Upper lobe of left lung (tissue), 4 donors: ENCODE results near the gene KRT2.

Experiments used
- EP300 ChIP-seq, 4 donors: sonication (generic); formaldehyde crosslinking; IDR thresholded peaks; one replicate each; pipeline ENCODE4 v1.5.1; 2017; ENCODE audit warnings: antibody characterized with exemption in 4 of 4, control low read depth in 2 of 4
- POLR2A ChIP-seq, 4 donors: fragments of 450-650 bp; IDR thresholded peaks; one replicate each; pipeline ENCODE4 v1.5.1; 2016 to 2017; ENCODE audit warnings: antibody characterized with exemption in 4 of 4, mild to moderate bottlenecking in 2 of 4
- TF ChIP-seq, protein P1 (sequence below), 6 experiments: fragments of 450-650 bp in 4 of 6; fragments of 200-600 bp in 2 of 6; sonication (generic) in 2 of 6; IDR thresholded peaks; one replicate each; pipeline ENCODE4 v1.5.1; 2016 to 2019; ENCODE audit warnings: antibody characterized with exemption in 6 of 6

DNA sequence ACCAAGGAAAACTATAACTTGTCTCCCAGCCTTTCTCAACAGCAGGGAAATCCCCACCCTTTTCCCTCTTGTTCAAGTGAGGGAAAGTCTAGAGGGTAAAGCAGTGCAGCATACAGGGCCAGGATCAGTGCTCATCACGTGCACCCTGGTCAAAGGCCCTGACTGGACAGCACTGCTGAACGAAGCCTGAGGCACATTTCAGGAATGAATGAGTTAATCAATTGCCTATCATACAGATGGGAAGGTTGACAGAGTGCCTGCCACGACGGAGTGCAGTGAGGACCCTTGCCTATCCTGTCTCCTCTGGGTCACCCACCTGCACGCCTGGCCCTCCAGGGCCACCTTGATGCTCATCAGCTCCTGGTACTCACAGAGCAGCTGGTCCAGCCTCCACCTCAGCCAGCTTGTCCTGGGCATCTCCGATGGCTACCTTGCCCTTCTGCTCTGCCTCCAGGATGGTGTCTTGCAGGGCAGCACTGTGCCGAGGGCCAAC, 22.0 kb downstream of the KRT2 start:
- TF ChIP-seq, protein P1, sequence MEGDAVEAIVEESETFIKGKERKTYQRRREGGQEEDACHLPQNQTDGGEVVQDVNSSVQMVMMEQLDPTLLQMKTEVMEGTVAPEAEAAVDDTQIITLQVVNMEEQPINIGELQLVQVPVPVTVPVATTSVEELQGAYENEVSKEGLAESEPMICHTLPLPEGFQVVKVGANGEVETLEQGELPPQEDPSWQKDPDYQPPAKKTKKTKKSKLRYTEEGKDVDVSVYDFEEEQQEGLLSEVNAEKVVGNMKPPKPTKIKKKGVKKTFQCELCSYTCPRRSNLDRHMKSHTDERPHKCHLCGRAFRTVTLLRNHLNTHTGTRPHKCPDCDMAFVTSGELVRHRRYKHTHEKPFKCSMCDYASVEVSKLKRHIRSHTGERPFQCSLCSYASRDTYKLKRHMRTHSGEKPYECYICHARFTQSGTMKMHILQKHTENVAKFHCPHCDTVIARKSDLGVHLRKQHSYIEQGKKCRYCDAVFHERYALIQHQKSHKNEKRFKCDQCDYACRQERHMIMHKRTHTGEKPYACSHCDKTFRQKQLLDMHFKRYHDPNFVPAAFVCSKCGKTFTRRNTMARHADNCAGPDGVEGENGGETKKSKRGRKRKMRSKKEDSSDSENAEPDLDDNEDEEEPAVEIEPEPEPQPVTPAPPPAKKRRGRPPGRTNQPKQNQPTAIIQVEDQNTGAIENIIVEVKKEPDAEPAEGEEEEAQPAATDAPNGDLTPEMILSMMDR (IDR thresholded peaks at IDR 0.05) = no peak
- TF ChIP-seq POLR2A (IDR thresholded peaks at IDR 0.05) (no peak), EP300 (IDR thresholded peaks at IDR 0.05) (no peak)
